ENCODE data around the gene CDH23. TPM values are rescaled to one million over a fixed set of nuclear protein-coding genes. Genes with fewer than 3 reads are reported as not detected.
A peak's percentile ranks its signal among the peaks of the same experiment; 100 is the strongest.

CDH23 gene
- total RNA-seq, 4 donors from 2014 or later = 0.57 to 5.9 (median 1.0) TPM

DNA sequence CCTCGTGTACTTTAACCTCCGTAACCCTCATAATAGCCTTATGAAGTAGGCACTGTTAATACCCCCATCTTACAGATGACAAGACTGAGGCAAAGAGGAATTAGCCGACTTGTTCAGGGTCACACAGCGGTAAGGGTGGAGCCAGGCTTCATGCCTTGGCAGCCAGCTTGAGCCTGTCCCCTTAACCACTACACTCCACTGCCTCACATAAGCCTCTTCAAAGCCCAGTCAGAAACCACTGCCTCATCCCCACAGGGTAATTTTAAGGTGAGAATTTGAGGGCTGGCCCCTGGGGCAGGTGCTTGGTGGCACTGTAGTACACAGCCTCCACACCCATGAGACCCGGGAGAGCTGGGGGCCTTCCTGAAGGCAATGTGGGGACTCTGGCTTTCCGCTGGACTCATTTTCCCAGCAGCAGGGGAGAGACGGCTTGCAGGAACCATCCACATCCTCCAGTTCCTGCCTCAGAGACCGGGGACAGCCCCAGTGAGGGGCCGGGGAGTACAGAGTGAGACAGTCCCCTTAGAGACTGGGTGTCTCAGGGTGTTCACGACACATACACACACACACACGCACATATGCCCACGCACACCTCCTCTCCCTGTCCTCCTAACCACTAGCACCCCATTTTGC is 330.5 kb downstream of the CDH23 start:
- peak overlapping the region in 1 of 4 donors; percentile 29 for H3K4me3 ChIP-seq
- peaks cover 47 to 60% (median 52%) of the 10 kb centered on the region in 3 donors for H3K4me1 ChIP-seq
- H3K9me3 ChIP-seq = no peaks in the 10 kb centered on the region
- 34 to 62% methylated on average over 5 to 6 of the region's 12 CpGs for WGBS, 2 donors
- no peaks in the 10 kb centered on the region for H3K27me3 ChIP-seq
- peak overlapping the region; percentile 75 to 94 (median 88) for H3K27ac ChIP-seq
- TF ChIP-seq POLR2A (IDR thresholded peaks at IDR 0.05) = no peak
- TF ChIP-seq, protein P1, sequence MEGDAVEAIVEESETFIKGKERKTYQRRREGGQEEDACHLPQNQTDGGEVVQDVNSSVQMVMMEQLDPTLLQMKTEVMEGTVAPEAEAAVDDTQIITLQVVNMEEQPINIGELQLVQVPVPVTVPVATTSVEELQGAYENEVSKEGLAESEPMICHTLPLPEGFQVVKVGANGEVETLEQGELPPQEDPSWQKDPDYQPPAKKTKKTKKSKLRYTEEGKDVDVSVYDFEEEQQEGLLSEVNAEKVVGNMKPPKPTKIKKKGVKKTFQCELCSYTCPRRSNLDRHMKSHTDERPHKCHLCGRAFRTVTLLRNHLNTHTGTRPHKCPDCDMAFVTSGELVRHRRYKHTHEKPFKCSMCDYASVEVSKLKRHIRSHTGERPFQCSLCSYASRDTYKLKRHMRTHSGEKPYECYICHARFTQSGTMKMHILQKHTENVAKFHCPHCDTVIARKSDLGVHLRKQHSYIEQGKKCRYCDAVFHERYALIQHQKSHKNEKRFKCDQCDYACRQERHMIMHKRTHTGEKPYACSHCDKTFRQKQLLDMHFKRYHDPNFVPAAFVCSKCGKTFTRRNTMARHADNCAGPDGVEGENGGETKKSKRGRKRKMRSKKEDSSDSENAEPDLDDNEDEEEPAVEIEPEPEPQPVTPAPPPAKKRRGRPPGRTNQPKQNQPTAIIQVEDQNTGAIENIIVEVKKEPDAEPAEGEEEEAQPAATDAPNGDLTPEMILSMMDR (IDR thresholded peaks at IDR 0.05) = no peak
- no peaks in the 10 kb centered on the region for H3K36me3 ChIP-seq
- no peak for DNase-seq
- intact Hi-C loops (cut with DNase I) = loop anchor here (5.0 kb wide), 1 partner anchor 45 kb away; the partner anchor contains the start of gene VSIR

DNA sequence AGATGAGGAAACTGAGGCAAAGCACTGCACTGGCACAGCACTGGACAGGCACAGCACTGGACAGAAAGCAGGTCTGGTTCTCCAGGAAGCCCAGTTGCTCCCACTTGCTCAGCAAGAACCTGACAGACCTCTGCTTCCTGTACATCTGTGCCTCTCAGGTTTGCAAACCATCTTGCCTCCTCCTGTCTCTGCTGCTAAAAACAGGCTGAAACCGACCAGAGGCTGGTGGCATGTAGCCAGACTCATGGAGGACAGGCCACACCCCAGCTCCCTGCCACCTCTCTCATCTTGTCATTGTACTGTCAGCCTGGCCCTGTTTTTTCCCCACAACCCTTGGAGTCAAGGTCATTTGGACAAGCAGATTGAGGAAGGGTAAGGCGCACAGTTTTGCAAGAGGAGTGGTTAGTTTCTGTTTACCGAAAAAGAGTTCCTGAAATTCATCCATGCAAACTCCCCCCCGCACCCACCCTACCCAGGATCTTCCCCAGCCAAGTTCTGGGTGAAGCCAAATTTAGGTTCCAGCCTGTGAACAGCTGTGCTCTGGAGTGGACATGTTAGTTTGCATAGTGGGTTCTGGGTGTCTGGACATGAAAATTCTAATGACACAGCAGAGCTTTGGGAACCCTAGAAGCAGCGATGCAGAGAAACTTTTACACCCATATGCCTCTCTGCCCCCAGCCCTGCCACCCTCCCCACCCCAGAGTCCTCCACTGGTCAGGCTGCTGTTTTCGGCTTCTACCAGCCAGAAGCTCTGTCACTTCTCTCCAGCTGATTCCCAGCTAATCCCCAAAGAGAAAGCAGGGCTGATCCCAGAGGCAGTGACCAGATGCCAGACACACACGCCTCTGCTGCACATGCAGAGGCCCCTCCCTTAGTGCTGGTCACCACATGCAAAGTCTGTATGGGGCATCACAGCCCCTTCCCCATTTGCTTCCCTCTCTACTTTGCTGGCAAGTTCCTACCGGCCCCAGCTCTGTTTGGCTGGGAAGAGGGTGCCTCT is 331.3 kb downstream of the CDH23 start:
- peak; percentile 53 for DNase-seq
- no peaks in the 10 kb centered on the region for H3K9me3 ChIP-seq
- peak overlapping the region; percentile 75 to 94 (median 88) for H3K27ac ChIP-seq
- no peaks in the 10 kb centered on the region for H3K36me3 ChIP-seq
- H3K4me3 ChIP-seq = peak overlapping the region in 1 of 4 donors; percentile 29
- TF ChIP-seq POLR2A (IDR thresholded peaks at IDR 0.05) = no peak
- TF ChIP-seq, protein P1 (IDR thresholded peaks at IDR 0.05) = no peak
- peaks cover 47 to 60% (median 52%) of the 10 kb centered on the region in 3 donors for H3K4me1 ChIP-seq
- intact Hi-C loops (cut with DNase I) = loop anchor here (5.0 kb wide), 1 partner anchor 44 kb away; the partner anchor contains the start of gene VSIR
- no peaks in the 10 kb centered on the region for H3K27me3 ChIP-seq
- 10 to 12% methylated on average over 7 to 8 of the region's 8 CpGs for WGBS, 2 donors

DNA sequence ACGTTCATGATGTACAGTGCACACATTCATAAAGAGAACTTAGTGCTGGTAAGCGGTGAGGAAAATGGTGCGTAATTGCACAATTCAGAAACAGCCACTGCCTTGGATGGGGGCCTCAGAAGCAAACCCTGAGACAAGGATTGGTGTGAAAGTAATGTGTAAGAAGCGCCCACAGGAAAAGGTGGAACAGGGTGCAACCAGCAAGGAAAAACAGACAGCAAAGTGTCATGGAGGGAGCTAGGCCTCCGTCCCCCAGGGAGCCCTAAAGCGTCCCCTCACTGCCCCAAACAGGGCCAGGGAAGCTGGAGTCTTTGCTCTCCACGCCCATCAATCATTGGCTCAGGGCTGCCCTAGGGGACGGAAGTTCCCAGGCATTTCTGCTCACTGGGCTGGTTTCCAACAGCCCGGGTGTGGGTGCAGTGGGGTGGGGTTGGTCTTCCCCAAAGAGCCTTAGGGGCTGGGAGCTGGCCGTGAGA is 332.5 kb downstream of the CDH23 start:
- Histone ChIP-seq H3K36me3 (no peaks in the 10 kb centered on the region), H3K27me3 (no peaks in the 10 kb centered on the region), H3K4me1 (peaks cover 47 to 60% (median 52%) of the 10 kb centered on the region in 3 donors), H3K4me3 (no peak overlapping the region), H3K27ac (peak overlapping the region; percentile 75 to 94 (median 88)), H3K9me3 (no peaks in the 10 kb centered on the region)
- WGBS, 2 donors = 20 to 27% methylated on average over 10 of the region's 10 CpGs
- intact Hi-C loops (cut with DNase I) = loop anchor here (5.0 kb wide), 1 partner anchor 43 kb away; the partner anchor contains the start of gene VSIR
- TF ChIP-seq, protein P1 (IDR thresholded peaks at IDR 0.05) = no peak
- no peak for TF ChIP-seq POLR2A (IDR thresholded peaks at IDR 0.05)
- no peak for DNase-seq

DNA sequence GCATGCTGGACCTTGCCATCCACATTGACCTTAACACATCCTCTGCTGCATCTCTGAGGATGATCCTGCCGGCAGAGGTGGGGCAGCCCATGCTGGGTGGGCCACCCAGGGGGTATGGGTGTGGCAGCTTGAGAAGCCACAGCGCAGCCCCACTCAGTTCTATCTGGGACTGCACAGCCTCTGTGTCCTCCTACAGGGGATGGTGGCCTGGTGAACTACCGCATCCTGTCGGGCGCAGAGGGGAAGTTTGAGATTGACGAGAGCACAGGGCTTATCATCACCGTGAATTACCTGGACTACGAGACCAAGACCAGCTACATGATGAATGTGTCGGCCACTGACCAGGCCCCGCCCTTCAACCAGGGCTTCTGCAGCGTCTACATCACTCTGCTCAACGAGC is 335.1 kb downstream of the CDH23 start:
- no peak for TF ChIP-seq POLR2A (IDR thresholded peaks at IDR 0.05)
- TF ChIP-seq, protein P1 (IDR thresholded peaks at IDR 0.05) = no peak
- intact Hi-C loops (cut with DNase I) = no loop called here
- H3K4me1 ChIP-seq = peaks cover 49 to 67% (median 51%) of the 10 kb centered on the region in 3 donors
- no peaks in the 10 kb centered on the region for H3K9me3 ChIP-seq
- no peak overlapping the region for H3K4me3 ChIP-seq
- DNase-seq = no peak
- H3K27me3 ChIP-seq = no peaks in the 10 kb centered on the region
- no peak overlapping the region for H3K27ac ChIP-seq
- 97 to 100% methylated on average over 5 to 6 of the region's 12 CpGs for WGBS, 2 donors
- H3K36me3 ChIP-seq = no peaks in the 10 kb centered on the region
